Progenitor cell of endocrine pancreas (in vitro differentiated cells): ENCODE data around the gene MAP3K20. TPM values are rescaled to one million over a fixed set of nuclear protein-coding genes. Genes with fewer than 3 reads are reported as not detected.
"Not testable (repeated sequence)": the region's sequence is repeated elsewhere in the genome, so short reads cannot be mapped to it uniquely, and the experiment has no call there.

ENCODE experiments used
- DNase-seq: peaks from one replicate; pipeline ENCODE4 v3.0.0; 2021; ENCODE audit warnings: low spot score; ENCODE audit not compliant: unreplicated experiment
- H3K27ac Mint-ChIP-seq: 2 replicates; pipeline ENCODE4 v1.8.0; 2021; ENCODE audit warnings: mild to moderate bottlenecking, moderate library complexity, mixed read lengths
- H3K27me3 Mint-ChIP-seq: 2 replicates; pipeline ENCODE4 v1.8.0; 2021; ENCODE audit warnings: mixed read lengths
- H3K36me3 Mint-ChIP-seq: 2 replicates; pipeline ENCODE4 v1.8.0; 2022; ENCODE audit warnings: mixed read lengths; ENCODE audit not compliant: insufficient read depth
- H3K4me1 Mint-ChIP-seq: 2 replicates; pipeline ENCODE4 v1.8.0; 2021; ENCODE audit warnings: low read depth, mixed read lengths
- H3K4me3 Mint-ChIP-seq: 2 replicates; pipeline ENCODE4 v1.8.0; 2021; ENCODE audit warnings: low read depth, mild to moderate bottlenecking, moderate library complexity, mixed read lengths
- H3K9me3 Mint-ChIP-seq: 2 replicates; pipeline ENCODE4 v1.8.0; 2021; ENCODE audit warnings: low read depth, mixed read lengths
- CTCF ChIP-seq: fragments of 200-600 bp; sonication (generic); IDR thresholded peaks from one replicate; pipeline ENCODE4 v1.5.0; 2021; ENCODE audit warnings: antibody characterized with exemption, mild to moderate bottlenecking; ENCODE audit not compliant: unreplicated experiment
- total RNA-seq: library from RNA; stranded (reverse); gene quantifications from 2 replicates; pipeline ENCODE4 v1.2.1, GENCODE V29; 2021

MAP3K20 gene
- total RNA-seq, 1 donor from 2014 or later = 19.0 TPM

GRCh38 chr2:173258701-173259100, 183.1 kb downstream of the MAP3K20 start:
- Mint-ChIP-seq H3K27me3 (no peaks in the 10 kb centered on the region), H3K36me3 (peaks cover 2% of the 10 kb centered on the region), H3K27ac (no peak overlapping the region), H3K4me1 (no peaks in the 10 kb centered on the region), H3K9me3 (no peaks in the 10 kb centered on the region), H3K4me3 (no peak overlapping the region)
- no peak for DNase-seq
- TF ChIP-seq CTCF = no peak

DNA sequence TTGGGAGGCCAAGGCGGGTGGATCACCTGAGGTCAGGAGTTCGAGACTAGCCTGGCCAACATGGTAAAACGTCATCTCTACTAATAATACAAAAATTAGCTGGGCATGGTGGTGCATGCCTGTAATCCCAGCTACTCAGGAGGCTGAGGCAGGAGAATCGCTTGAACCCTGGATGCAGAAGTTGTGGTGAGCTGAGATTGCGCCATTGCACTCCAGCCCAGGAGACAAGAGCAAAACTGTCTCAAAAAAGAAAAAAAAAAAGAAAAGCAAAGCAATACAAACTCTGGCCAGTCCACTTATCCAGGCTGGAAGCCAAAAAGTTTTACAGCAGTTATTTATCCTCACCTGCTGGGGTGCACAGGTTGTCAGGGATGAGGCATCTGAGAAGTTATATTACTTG, 186.7 kb downstream of the MAP3K20 start:
- DNase-seq, H3K4me1 Mint-ChIP-seq, H3K27ac Mint-ChIP-seq, H3K36me3 Mint-ChIP-seq, H3K4me3 Mint-ChIP-seq, H3K27me3 Mint-ChIP-seq, H3K9me3 Mint-ChIP-seq: not testable (repeated sequence)

DNA sequence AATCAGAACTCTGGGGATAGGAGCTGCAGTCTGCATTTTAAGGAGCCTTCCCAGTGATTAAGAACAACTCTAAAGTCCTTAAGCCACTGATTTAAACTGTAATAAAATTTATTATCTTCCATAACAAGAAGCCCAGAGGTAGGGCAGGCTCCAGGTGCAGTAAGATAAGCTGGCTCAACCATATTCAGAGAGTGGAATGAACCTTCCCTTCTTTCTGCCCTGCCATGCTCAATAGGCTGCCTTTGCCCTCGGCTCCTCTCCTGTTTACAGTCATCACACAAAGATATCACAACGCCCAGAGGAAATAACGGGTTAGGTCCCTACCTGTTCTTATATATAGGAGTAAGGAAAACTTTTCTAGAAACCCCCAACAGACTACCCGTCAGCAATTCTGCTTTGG, 188.5 kb downstream of the MAP3K20 start:
- DNase-seq = no peak
- no peak overlapping the region for H3K27ac Mint-ChIP-seq
- peaks cover 5% of the 10 kb centered on the region for H3K36me3 Mint-ChIP-seq
- H3K27me3 Mint-ChIP-seq = no peaks in the 10 kb centered on the region
- H3K4me3 Mint-ChIP-seq = no peak overlapping the region
- no peak for TF ChIP-seq CTCF
- H3K9me3 Mint-ChIP-seq = no peaks in the 10 kb centered on the region
- no peaks in the 10 kb centered on the region for H3K4me1 Mint-ChIP-seq

- H3K27me3 Mint-ChIP-seq = no peaks in the 10 kb centered on the region
Measured at GRCh38 chr2:173264603-173265366, 189.1 kb downstream of the MAP3K20 start.

DNA sequence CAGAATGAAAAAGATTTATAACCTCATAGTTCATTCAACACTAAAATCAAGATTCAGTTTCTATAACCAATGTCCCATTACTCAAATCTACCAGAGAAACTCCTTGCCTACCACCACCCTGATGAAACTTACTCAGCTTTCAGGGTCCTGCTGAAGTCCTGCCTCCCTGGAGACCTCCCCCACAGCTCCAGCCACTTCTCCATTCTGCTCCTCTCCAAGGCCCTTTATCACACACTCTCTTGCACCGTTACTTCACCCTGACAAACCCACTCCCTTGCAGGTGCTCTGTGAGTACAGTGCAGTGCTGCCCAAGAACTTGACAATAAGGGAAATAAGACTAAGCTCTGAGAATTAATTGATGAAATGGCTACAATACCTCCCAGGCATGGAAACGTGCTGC, 195.5 kb downstream of the MAP3K20 start:
- no peak for TF ChIP-seq CTCF
- no peak overlapping the region for H3K27ac Mint-ChIP-seq
- H3K4me1 Mint-ChIP-seq = no peaks in the 10 kb centered on the region
- H3K36me3 Mint-ChIP-seq = peaks cover 3% of the 10 kb centered on the region
- H3K4me3 Mint-ChIP-seq = no peak overlapping the region
- H3K9me3 Mint-ChIP-seq = no peaks in the 10 kb centered on the region
- H3K27me3 Mint-ChIP-seq = no peaks in the 10 kb centered on the region
- no peak for DNase-seq

More at GRCh38 chr2:173264603-173265366, 189.1 kb downstream of the MAP3K20 start:
- H3K27ac Mint-ChIP-seq = no peak overlapping the region
- H3K9me3 Mint-ChIP-seq = no peaks in the 10 kb centered on the region
- H3K4me1 Mint-ChIP-seq = no peaks in the 10 kb centered on the region
- no peak for DNase-seq
- H3K4me3 Mint-ChIP-seq = no peak overlapping the region
- H3K36me3 Mint-ChIP-seq = peaks cover 5% of the 10 kb centered on the region
- TF ChIP-seq CTCF = no peak

DNA sequence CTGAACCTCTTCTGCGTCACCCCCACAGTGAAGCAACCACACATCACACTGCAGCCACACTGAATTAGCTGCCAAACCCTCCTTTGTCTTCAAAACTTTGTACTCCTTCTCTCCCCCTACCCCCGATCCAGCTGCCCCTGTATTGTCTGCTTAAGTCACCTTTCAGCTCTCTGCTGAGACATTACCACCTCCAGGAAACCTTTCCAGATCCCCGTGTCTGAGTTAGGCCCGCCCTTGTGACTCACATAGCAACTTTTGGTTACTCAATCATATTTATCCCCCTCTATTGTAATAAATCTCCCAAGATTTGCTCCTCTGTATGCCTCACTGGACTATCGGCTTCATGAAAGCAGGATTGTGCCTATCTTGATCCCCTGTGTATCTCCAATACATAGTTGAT, 196.2 kb downstream of the MAP3K20 start:
- DNase-seq = no peak
- no peaks in the 10 kb centered on the region for H3K4me1 Mint-ChIP-seq
- H3K36me3 Mint-ChIP-seq = no peaks in the 10 kb centered on the region
- TF ChIP-seq CTCF = no peak
- no peak overlapping the region for H3K4me3 Mint-ChIP-seq
- H3K27me3 Mint-ChIP-seq = no peaks in the 10 kb centered on the region
- H3K27ac Mint-ChIP-seq = no peak overlapping the region
- no peaks in the 10 kb centered on the region for H3K9me3 Mint-ChIP-seq
